IMR-90 (cell line): ENCODE measurements around the gene CCT3. TPM values are rescaled to one million over a fixed set of nuclear protein-coding genes. Genes with fewer than 3 reads are reported as not detected.

Source experiments
- ATAC-seq: fragments of 200-7000 bp; cut with Tn5 transposase; 2 replicates; pipeline ENCODE4 v1.9.1; 2020; ENCODE audit warnings: low read depth, mild to moderate bottlenecking, moderate library complexity
- BruUV-seq: library from RNA; stranded (reverse); fragments of 400-500 nt; replicated peaks from 2 replicates; lab custom pipeline; 2021; lab: Mats Ljungman, UMichigan
- CTCF ChIA-PET: fragments of 300-600 bp; formaldehyde crosslinking; extraction: SDS; loops from one replicate; lab custom pipeline; 2021; ENCODE audit warnings: antibody characterized with exemption; lab: Yijun Ruan, JAX
- POLR2A ChIA-PET: fragments of 300-600 bp; sonication (Branson Sonifier 250); formaldehyde crosslinking; loops from one replicate; lab custom pipeline; 2022; ENCODE audit warnings: antibody characterized with exemption; ENCODE audit not compliant: unreplicated experiment; lab: Charles Lee
- DNase-seq: peaks from one replicate; pipeline ENCODE4 v3.0.0; 2013
- H2AFZ ChIP-seq: replicated peaks from 2 replicates; pipeline ENCODE3; 2013; ENCODE audit warnings: low read length, mild to moderate bottlenecking; ENCODE audit not compliant: poor library complexity
- H2AK5ac ChIP-seq: 2 replicates; pipeline ENCODE4 v1.6.1; 2013; ENCODE audit warnings: low read depth, low read length, inconsistent platforms
- H2AK9ac ChIP-seq: replicated peaks from 2 replicates; pipeline ENCODE3; 2013; ENCODE audit warnings: mild to moderate bottlenecking, low read depth, low read length, moderate library complexity; ENCODE audit not compliant: poor library complexity
- H2BK120ac ChIP-seq: 2 replicates; pipeline ENCODE4 v1.6.1; 2013; ENCODE audit warnings: low read depth, low read length, inconsistent platforms
- H2BK15ac ChIP-seq: 3 replicates; pipeline ENCODE4 v1.6.1; 2013; ENCODE audit warnings: low read depth, low read length, inconsistent platforms
- H2BK20ac ChIP-seq: 2 replicates; pipeline ENCODE4 v1.6.1; 2013; ENCODE audit warnings: low read depth, mild to moderate bottlenecking, inconsistent platforms, low read length, moderate library complexity
- H2BK5ac ChIP-seq: 2 replicates; pipeline ENCODE4 v1.6.1; 2013; ENCODE audit warnings: mild to moderate bottlenecking, low read depth, low read length, inconsistent platforms; ENCODE audit not compliant: poor library complexity, severe bottlenecking
- H3K14ac ChIP-seq: replicated peaks from 2 replicates; pipeline ENCODE4 v1.6.1; 2013; ENCODE audit warnings: low read depth, low read length, inconsistent platforms
- H3K18ac ChIP-seq: 2 replicates; pipeline ENCODE4 v1.6.1; 2013; ENCODE audit warnings: low read depth, low read length, control low read depth
- H3K23ac ChIP-seq: 2 replicates; pipeline ENCODE4 v1.6.1; 2013; ENCODE audit warnings: low read depth, low read length, inconsistent platforms
- H3K27ac ChIP-seq: 2 replicates; pipeline ENCODE4 v1.5.1; 2013; ENCODE audit warnings: mild to moderate bottlenecking, control low read depth, low read length; ENCODE audit not compliant: insufficient read depth
- H3K27me3 ChIP-seq: 2 replicates; pipeline ENCODE4 v1.6.1; 2013; ENCODE audit warnings: low read length; ENCODE audit not compliant: control insufficient read depth, insufficient read depth
- H3K36me3 ChIP-seq: 2 replicates; pipeline ENCODE4 v1.6.1; 2013; ENCODE audit warnings: low read length, mixed read lengths; ENCODE audit not compliant: control insufficient read depth, insufficient read depth
- H3K4ac ChIP-seq: 2 replicates; pipeline ENCODE4 v1.6.1; 2013; ENCODE audit warnings: low read depth, low read length, inconsistent platforms
- H3K4me1 ChIP-seq: 2 replicates; pipeline ENCODE4 v1.6.1; 2013; ENCODE audit warnings: low read length, mixed read lengths; ENCODE audit not compliant: control insufficient read depth, insufficient read depth
- H3K4me2 ChIP-seq: 2 replicates; pipeline ENCODE4 v1.6.1; 2013; ENCODE audit warnings: low read depth, mild to moderate bottlenecking, control low read depth, low read length, moderate library complexity
- H3K4me3 ChIP-seq: 2 replicates; pipeline ENCODE4 v1.5.1; 2013; ENCODE audit warnings: low read depth, mild to moderate bottlenecking, control low read depth, low read length, moderate library complexity; ENCODE audit not compliant: insufficient read depth
- H3K56ac ChIP-seq: 2 replicates; pipeline ENCODE4 v1.6.1; 2013; ENCODE audit warnings: low read length, inconsistent platforms; ENCODE audit not compliant: insufficient read depth; ENCODE audit errors: extremely low read depth
- H3K79me1 ChIP-seq, 2 experiments: 2 replicates each; pipeline ENCODE4 v1.6.1; 2013; ENCODE audit warnings: low read length in 2 of 2, inconsistent platforms in 1 of 2, low read depth in 1 of 2
- H3K9ac ChIP-seq: 2 replicates; pipeline ENCODE4 v1.6.1; 2013; ENCODE audit warnings: low read depth, low read length, control low read depth
- H3K9me1 ChIP-seq: 2 replicates; pipeline ENCODE4 v1.6.1; 2013; ENCODE audit warnings: low read length, inconsistent platforms; ENCODE audit not compliant: insufficient read depth
- H3K9me3 ChIP-seq: 2 replicates; pipeline ENCODE4 v1.6.1; 2013; ENCODE audit warnings: low read length; ENCODE audit not compliant: control insufficient read depth, insufficient read depth
- H4K20me1 ChIP-seq: 2 replicates; pipeline ENCODE4 v1.6.1; 2013; ENCODE audit warnings: low read length, inconsistent platforms; ENCODE audit not compliant: insufficient read depth
- H4K5ac ChIP-seq: 2 replicates; pipeline ENCODE4 v1.6.1; 2013; ENCODE audit warnings: mild to moderate bottlenecking, low read depth, low read length, control low read depth
- H4K8ac ChIP-seq, 2 experiments: 2 replicates each; pipeline ENCODE4 v1.6.1; 2013; ENCODE audit warnings: low read depth in 2 of 2, low read length in 2 of 2, control low read depth in 1 of 2, inconsistent platforms in 1 of 2
- H4K91ac ChIP-seq: 2 replicates; pipeline ENCODE4 v1.6.1; 2013; ENCODE audit warnings: low read depth, low read length, inconsistent platforms; ENCODE audit not compliant: insufficient read depth
- BHLHE40 ChIP-seq: fragments of 150-350 bp; IDR thresholded peaks from 2 replicates; pipeline ENCODE4 v1.6.1; 2016; ENCODE audit warnings: mild to moderate bottlenecking, low read depth, low read length
- CEBPB ChIP-seq: IDR thresholded peaks from 2 replicates; pipeline ENCODE4 v1.6.1; 2012; ENCODE audit warnings: low read depth, low read length, improper control_type of control experiment
- CHD1 ChIP-seq: IDR thresholded peaks from 2 replicates; pipeline ENCODE4 v1.6.1; 2012; ENCODE audit warnings: low read depth, low read length, improper control_type of control experiment
- FOS ChIP-seq: fragments of 150-350 bp; IDR thresholded peaks from 2 replicates; pipeline ENCODE4 v1.6.1; 2016; ENCODE audit warnings: low read depth, low read length
- MAFK ChIP-seq: IDR thresholded peaks from 2 replicates; pipeline ENCODE4 v1.6.1; 2012; ENCODE audit warnings: low read depth, low read length, improper control_type of control experiment
- MAZ ChIP-seq: IDR thresholded peaks from 2 replicates; pipeline ENCODE4 v1.6.1; 2012; ENCODE audit warnings: low read depth, mild to moderate bottlenecking, low read length, improper control_type of control experiment, moderate library complexity, borderline replicate concordance
- MXI1 ChIP-seq: IDR thresholded peaks from 2 replicates; pipeline ENCODE4 v1.6.1; 2012; ENCODE audit warnings: low read depth, mild to moderate bottlenecking, low read length, moderate library complexity, borderline replicate concordance
- NFE2L2 ChIP-seq: fragments of 150-350 bp; IDR thresholded peaks from 2 replicates; pipeline ENCODE4 v1.6.1; 2016; ENCODE audit warnings: low read depth, mild to moderate bottlenecking, low read length
- POLR2A ChIP-seq: IDR thresholded peaks from 2 replicates; pipeline ENCODE4 v1.6.1; 2012; ENCODE audit warnings: mild to moderate bottlenecking, low read depth, low read length
- RAD21 ChIP-seq: IDR thresholded peaks from 2 replicates; pipeline ENCODE4 v1.6.1; 2012; ENCODE audit warnings: low read length, improper control_type of control experiment
- RCOR1 ChIP-seq: IDR thresholded peaks from 2 replicates; pipeline ENCODE4 v1.6.1; 2012; ENCODE audit warnings: mild to moderate bottlenecking, low read length, improper control_type of control experiment; ENCODE audit not compliant: insufficient replicate concordance
- RFX5 ChIP-seq: IDR thresholded peaks from 2 replicates; pipeline ENCODE4 v1.8.0; 2012; ENCODE audit warnings: low read depth, mild to moderate bottlenecking, low read length, moderate library complexity
- SMC3 ChIP-seq: fragments of 150-350 bp; IDR thresholded peaks from 2 replicates; pipeline ENCODE4 v1.6.1; 2016; ENCODE audit warnings: low read depth, mild to moderate bottlenecking, antibody characterized with exemption, low read length, moderate library complexity
- USF2 ChIP-seq: fragments of 150-350 bp; IDR thresholded peaks from 2 replicates; pipeline ENCODE4 v1.6.1; 2017; ENCODE audit warnings: mild to moderate bottlenecking, antibody characterized with exemption, low read length, low read depth
- WGBS, 2 experiments: methylation state at CpG; one replicate each; pipeline versions ENCODE4 v1.1.5 to v1.1.7; 2013; ENCODE audit warnings: missing lambda C conversion rate in 2 of 2; ENCODE audit not compliant: insufficient read length in 1 of 2; ENCODE audit errors: extremely low coverage in 2 of 2; 5-methylcytosine and 5-hydroxymethylcytosine counted together
- dilution Hi-C: fragments of 300-500 bp; cut with HindIII; formaldehyde crosslinking; loops from one replicate; pipeline ENCODE4 v1.14.3; 2018; ENCODE audit warnings: low sequenced_read_pairs; ENCODE audit not compliant: unreplicated experiment
- in situ Hi-C: fragments of 300-500 bp; cut with MboI; formaldehyde crosslinking; loops from 3 replicates; pipeline ENCODE4 v1.14.3; 2019; ENCODE audit warnings: low sequenced_read_pairs, inconsistent platforms, mixed read lengths
- intact Hi-C: fragments of 100-400 bp; cut with micrococcal nuclease; formaldehyde crosslinking; loops from 2 replicates; pipeline ENCODE4 v1.10.0; 2022
- polyA plus RNA-seq, 3 experiments: library from polyadenylated mRNA; depleted of rRNA; stranded (reverse); fragments of >200 nt; gene quantifications; 2 replicates each; pipeline ENCODE4 v1.2.3, GENCODE V29; 2012; ENCODE audit warnings: low replicate concordance in 1 of 3
- total RNA-seq: library from RNA; depleted of rRNA; stranded (reverse); fragments of >200 nt; gene quantifications from 2 replicates; pipeline ENCODE4 v1.2.3, GENCODE V29; 2012
- TF ChIP-seq, protein P1 (sequence below): fragments of 150-350 bp; IDR thresholded peaks from 2 replicates; pipeline ENCODE4 v1.6.1; 2016; ENCODE audit warnings: low read depth, mild to moderate bottlenecking, low read length, moderate library complexity, borderline replicate concordance
- TF ChIP-seq, protein P2 (sequence below): conservative IDR thresholded peaks from 2 replicates; pipeline ENCODE4 v1.5.1; 2012; ENCODE audit warnings: mild to moderate bottlenecking, low read depth, low read length, improper control_type of control experiment

Gene CCT3
- total and polyA plus RNA-seq, 2 of the 4 experiments (the other 2 are of a cell fraction), result 313 to 595 TPM

GRCh38 chr1:156383023-156383422, 44.9 kb upstream of the CCT3 start:
- dilution Hi-C loops (no loop called here), intact Hi-C loops (loop anchor here (1.0 kb wide), 1 partner anchor 225 kb away; no protein-coding TSS in a partner anchor), in situ Hi-C loops (loop anchor here (10.0 kb wide), 1 partner anchor 62 kb away; no protein-coding TSS in a partner anchor)
- Histone ChIP-seq H3K4me1 (no peaks in the 10 kb centered on the region), H3K14ac (no peak overlapping the region), H3K36me3 (no peaks in the 10 kb centered on the region), H2AK5ac (no peak overlapping the region), H4K20me1 (no peaks in the 10 kb centered on the region), H3K9ac (no peak overlapping the region), H3K79me1 (no peaks in the 10 kb centered on the region), H3K23ac (no peak overlapping the region), H2AFZ (peak overlapping the region; percentile 76), H3K56ac (no peak overlapping the region), H3K4me2 (no peak overlapping the region), H2BK15ac (no peak overlapping the region), H2BK5ac (no peak overlapping the region), H3K4ac (no peak overlapping the region), H4K8ac (no peak overlapping the region), H3K18ac (no peak overlapping the region), H2BK120ac (no peak overlapping the region), H3K4me3 (no peak overlapping the region), H3K27me3 (peaks cover 23% of the 10 kb centered on the region), H4K5ac (no peak overlapping the region), H2BK20ac (no peak overlapping the region), H4K91ac (no peak overlapping the region), H2AK9ac (no peak overlapping the region), H3K27ac (no peak overlapping the region), H3K9me3 (no peaks in the 10 kb centered on the region), H3K9me1 (peaks cover 3% of the 10 kb centered on the region; the same call in 1 of the 2 replicates)
- CTCF ChIA-PET, result interaction anchor here (0.6 to 1.4 kb wide), 5 partner anchors 10 to 231 kb away, joined by 3 to 7 read pairs (median 4); no protein-coding TSS in a partner anchor
- ATAC-seq (peak; percentile 98), DNase-seq (peak; percentile 51)
- BruUV-seq, result no TSS peak
- no CpG with 5 or more reads among the region's 9 CpGs for WGBS, 2 experiments
- TF ChIP-seq BHLHE40 (no peak), RFX5 (no peak), CHD1 (no peak), CEBPB (no peak), POLR2A (no peak), MAZ (peak; percentile 38; the same call in 1 of the 2 replicates), RAD21 (peak; percentile 87), MAFK (no peak), USF2 (peak; percentile 11; the same call in 1 of the 2 replicates), MXI1 (no peak), FOS (no peak), RCOR1 (no peak), NFE2L2 (no peak), SMC3 (peak; percentile 61)
- TF ChIP-seq, protein P1, sequence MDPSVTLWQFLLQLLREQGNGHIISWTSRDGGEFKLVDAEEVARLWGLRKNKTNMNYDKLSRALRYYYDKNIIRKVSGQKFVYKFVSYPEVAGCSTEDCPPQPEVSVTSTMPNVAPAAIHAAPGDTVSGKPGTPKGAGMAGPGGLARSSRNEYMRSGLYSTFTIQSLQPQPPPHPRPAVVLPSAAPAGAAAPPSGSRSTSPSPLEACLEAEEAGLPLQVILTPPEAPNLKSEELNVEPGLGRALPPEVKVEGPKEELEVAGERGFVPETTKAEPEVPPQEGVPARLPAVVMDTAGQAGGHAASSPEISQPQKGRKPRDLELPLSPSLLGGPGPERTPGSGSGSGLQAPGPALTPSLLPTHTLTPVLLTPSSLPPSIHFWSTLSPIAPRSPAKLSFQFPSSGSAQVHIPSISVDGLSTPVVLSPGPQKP, result no peak
- TF ChIP-seq, protein P2, sequence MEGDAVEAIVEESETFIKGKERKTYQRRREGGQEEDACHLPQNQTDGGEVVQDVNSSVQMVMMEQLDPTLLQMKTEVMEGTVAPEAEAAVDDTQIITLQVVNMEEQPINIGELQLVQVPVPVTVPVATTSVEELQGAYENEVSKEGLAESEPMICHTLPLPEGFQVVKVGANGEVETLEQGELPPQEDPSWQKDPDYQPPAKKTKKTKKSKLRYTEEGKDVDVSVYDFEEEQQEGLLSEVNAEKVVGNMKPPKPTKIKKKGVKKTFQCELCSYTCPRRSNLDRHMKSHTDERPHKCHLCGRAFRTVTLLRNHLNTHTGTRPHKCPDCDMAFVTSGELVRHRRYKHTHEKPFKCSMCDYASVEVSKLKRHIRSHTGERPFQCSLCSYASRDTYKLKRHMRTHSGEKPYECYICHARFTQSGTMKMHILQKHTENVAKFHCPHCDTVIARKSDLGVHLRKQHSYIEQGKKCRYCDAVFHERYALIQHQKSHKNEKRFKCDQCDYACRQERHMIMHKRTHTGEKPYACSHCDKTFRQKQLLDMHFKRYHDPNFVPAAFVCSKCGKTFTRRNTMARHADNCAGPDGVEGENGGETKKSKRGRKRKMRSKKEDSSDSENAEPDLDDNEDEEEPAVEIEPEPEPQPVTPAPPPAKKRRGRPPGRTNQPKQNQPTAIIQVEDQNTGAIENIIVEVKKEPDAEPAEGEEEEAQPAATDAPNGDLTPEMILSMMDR, result peak; percentile 86
- POLR2A ChIA-PET, result no interaction called here
